ENCODE measurements around the gene MMRN1. TPM values are rescaled to one million over a fixed set of nuclear protein-coding genes. Genes with fewer than 3 reads are reported as not detected.

Gene MMRN1
- total RNA-seq, 4 donors from 2014 or later: 10.4 to 68.4 (median 39.2) TPM

DNA sequence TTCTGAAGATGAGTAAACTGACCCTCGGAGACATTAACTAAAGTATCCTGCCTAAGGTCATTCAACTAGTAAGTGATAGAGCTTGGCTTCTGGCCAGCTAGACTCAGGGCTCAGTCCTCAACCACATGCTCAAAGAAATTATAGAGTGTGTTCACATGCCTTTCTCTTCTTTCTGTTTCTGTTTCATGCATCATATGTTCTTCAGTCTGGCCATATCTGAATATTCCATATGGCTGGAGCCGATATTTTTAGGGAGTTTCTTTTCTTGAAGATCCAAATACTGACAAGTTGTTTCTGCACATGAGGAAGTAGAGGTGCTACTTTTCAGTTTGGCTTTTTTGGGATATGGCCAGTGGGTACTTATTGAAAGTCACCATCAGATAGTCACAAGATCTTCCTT is 44.9 kb downstream of the MMRN1 start:
- 70% methylated on average over 2 of the region's 2 CpGs for WGBS
- intact Hi-C loops (cut with DNase I): no loop called here
- TF ChIP-seq, protein P1, sequence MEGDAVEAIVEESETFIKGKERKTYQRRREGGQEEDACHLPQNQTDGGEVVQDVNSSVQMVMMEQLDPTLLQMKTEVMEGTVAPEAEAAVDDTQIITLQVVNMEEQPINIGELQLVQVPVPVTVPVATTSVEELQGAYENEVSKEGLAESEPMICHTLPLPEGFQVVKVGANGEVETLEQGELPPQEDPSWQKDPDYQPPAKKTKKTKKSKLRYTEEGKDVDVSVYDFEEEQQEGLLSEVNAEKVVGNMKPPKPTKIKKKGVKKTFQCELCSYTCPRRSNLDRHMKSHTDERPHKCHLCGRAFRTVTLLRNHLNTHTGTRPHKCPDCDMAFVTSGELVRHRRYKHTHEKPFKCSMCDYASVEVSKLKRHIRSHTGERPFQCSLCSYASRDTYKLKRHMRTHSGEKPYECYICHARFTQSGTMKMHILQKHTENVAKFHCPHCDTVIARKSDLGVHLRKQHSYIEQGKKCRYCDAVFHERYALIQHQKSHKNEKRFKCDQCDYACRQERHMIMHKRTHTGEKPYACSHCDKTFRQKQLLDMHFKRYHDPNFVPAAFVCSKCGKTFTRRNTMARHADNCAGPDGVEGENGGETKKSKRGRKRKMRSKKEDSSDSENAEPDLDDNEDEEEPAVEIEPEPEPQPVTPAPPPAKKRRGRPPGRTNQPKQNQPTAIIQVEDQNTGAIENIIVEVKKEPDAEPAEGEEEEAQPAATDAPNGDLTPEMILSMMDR (IDR thresholded peaks at IDR 0.05): no peak
- TF ChIP-seq POLR2AphosphoS5 (IDR thresholded peaks at IDR 0.05) (no peak), POLR2A (IDR thresholded peaks at IDR 0.05; ENCODE audit: low read depth) (no peak), EP300 (IDR thresholded peaks at IDR 0.05) (no peak)

DNA sequence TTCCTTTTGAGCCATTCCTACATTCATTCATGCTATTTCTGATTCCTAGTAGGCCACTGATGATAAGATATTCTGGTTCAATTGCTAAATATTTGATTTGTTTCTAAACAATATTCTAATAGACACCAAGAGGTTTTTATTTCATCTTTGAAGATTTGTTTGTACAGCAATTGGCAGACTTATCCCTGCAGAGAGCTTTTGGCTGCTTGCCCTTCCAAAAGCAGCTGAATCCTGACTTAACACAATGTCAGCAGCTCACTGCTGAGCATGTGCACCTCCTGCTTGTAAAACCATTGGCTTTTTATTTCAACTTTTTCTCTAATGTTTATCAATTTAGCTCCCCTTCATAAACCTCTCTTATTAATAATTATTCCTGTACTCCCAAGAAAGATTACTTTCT is 45.3 kb downstream of the MMRN1 start:
- TF ChIP-seq, protein P1 (IDR thresholded peaks at IDR 0.05): no peak
- TF ChIP-seq EP300 (IDR thresholded peaks at IDR 0.05) (no peak), POLR2A (IDR thresholded peaks at IDR 0.05; ENCODE audit: low read depth) (no peak), POLR2AphosphoS5 (IDR thresholded peaks at IDR 0.05) (no peak)
- no peak overlapping the region for H3K27ac ChIP-seq (replicated peaks in 1 of 4)
- H3K9me3 ChIP-seq: no peaks in the 10 kb centered on the region
- H3K4me3 ChIP-seq: no peak overlapping the region
- DNase-seq (ENCODE audit: extremely low spot score): no peak
- intact Hi-C loops (cut with DNase I): no loop called here
- H3K36me3 ChIP-seq: no peaks in the 10 kb centered on the region
- H3K27me3 ChIP-seq: no peaks in the 10 kb centered on the region
- H3K4me1 ChIP-seq: peaks cover 0 to 7% (median 5%) of the 10 kb centered on the region in 4 donors

More for the DNA sequence above, 44.9 kb downstream of the MMRN1 start:
- no peaks in the 10 kb centered on the region for H3K36me3 ChIP-seq
- no peak overlapping the region for H3K27ac ChIP-seq (replicated peaks in 1 of 4)
- H3K27me3 ChIP-seq: no peaks in the 10 kb centered on the region
- no peaks in the 10 kb centered on the region for H3K9me3 ChIP-seq
- DNase-seq (ENCODE audit: extremely low spot score): no peak
- peaks cover 0 to 7% (median 5%) of the 10 kb centered on the region in 4 donors for H3K4me1 ChIP-seq
- H3K4me3 ChIP-seq: no peak overlapping the region

DNA sequence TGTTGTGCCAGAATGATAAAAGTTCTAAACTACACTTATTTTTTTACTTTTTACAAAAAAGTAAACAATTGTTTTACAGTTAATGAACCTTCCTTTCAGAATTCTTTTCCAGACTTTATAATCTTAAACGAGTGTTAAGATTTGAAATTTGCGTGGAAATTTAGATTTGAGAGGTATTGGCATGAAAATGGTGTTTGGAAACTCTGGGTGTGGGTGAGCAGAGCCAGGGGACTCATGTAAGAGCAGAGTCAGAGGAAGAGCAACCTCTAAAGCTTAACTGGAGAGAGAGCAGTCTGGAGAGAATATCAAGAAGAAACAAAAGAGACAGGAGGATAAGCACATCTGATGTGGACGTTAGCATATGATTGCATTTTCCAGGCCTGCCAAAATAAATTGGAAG is 48.2 kb downstream of the MMRN1 start:
- peaks cover 0 to 7% (median 5%) of the 10 kb centered on the region in 4 donors for H3K4me1 ChIP-seq
- no peak overlapping the region for H3K27ac ChIP-seq (replicated peaks in 1 of 4)
- no peak for DNase-seq (ENCODE audit: extremely low spot score)
- TF ChIP-seq EP300 (IDR thresholded peaks at IDR 0.05): no peak
- TF ChIP-seq, protein P1 (IDR thresholded peaks at IDR 0.05): no peak
- no peak for TF ChIP-seq POLR2A (IDR thresholded peaks at IDR 0.05; ENCODE audit: low read depth)
- no peak for TF ChIP-seq POLR2AphosphoS5 (IDR thresholded peaks at IDR 0.05)
- 63% methylated on average over 3 of the region's 3 CpGs for WGBS
- H3K27me3 ChIP-seq: no peaks in the 10 kb centered on the region
- no peak overlapping the region for H3K4me3 ChIP-seq
- intact Hi-C loops (cut with DNase I): no loop called here
- H3K36me3 ChIP-seq: no peaks in the 10 kb centered on the region
- no peaks in the 10 kb centered on the region for H3K9me3 ChIP-seq

DNA sequence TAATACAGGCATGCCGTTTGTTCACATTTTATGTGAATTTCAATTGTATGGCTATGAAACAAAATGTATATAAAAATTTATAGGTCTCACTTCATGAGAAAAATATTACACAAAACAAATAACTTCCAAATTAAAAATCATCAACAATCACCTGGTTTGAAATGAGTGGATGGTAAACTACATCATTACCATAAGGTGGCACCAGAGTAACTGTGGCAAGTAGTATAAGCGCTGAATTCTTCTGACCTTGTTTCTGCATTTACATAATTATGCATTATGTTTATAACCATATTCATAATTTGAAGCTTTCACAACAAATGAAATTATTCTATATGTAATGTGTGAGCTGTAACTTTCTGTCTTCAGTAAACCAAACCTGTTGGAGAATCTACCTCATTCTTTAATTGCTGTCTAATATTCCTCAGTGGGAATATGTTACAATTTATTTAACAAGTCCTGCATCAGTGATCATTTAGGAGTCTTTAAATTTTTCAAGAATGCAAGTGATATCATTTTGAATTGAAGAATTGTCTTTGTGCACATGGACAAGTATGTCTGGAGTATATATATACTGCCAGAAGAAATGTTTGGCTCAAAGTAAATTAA is 55.2 kb downstream of the MMRN1 start:
- TF ChIP-seq EP300 (IDR thresholded peaks at IDR 0.05) (no peak), POLR2A (IDR thresholded peaks at IDR 0.05; ENCODE audit: low read depth) (no peak), POLR2AphosphoS5 (IDR thresholded peaks at IDR 0.05) (no peak)
- TF ChIP-seq, protein P1 (IDR thresholded peaks at IDR 0.05): no peak
- intact Hi-C loops (cut with DNase I): no loop called here
- Histone ChIP-seq H3K4me3 (no peak overlapping the region), H3K27me3 (no peaks in the 10 kb centered on the region), H3K4me1 (no peaks in the 10 kb centered on the region), H3K27ac (replicated peaks in 1 of 4) (no peak overlapping the region), H3K9me3 (no peaks in the 10 kb centered on the region), H3K36me3 (no peaks in the 10 kb centered on the region)
- 85% methylated on average over 2 of the region's 2 CpGs for WGBS
- no peak for DNase-seq (ENCODE audit: extremely low spot score)

DNA sequence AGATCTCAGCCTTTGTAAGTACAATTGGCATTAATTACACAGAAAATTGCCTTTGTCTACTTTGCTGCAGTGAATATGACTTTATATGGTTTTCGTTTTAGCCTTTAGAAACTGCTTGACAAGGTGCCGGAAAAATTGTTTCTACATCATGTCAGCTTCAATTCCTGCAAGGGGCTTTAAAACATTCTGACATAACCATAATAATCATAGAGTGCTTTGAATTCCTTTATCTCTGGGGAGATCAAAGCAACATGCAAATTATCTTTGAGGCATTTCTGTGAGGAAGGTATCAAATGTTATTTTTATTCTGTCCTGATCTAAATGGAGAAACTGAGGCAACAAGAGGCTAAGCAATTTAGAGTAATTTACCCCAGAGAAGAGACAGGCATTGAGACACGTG is 57.8 kb downstream of the MMRN1 start:
- Histone ChIP-seq H3K4me1 (no peaks in the 10 kb centered on the region), H3K27ac (replicated peaks in 1 of 4) (no peak overlapping the region), H3K9me3 (no peaks in the 10 kb centered on the region), H3K36me3 (no peaks in the 10 kb centered on the region), H3K4me3 (no peak overlapping the region), H3K27me3 (no peaks in the 10 kb centered on the region)
- intact Hi-C loops (cut with DNase I): no loop called here
- 53% methylated on average over 3 of the region's 3 CpGs for WGBS
- TF ChIP-seq EP300 (IDR thresholded peaks at IDR 0.05): no peak
- TF ChIP-seq POLR2A (IDR thresholded peaks at IDR 0.05; ENCODE audit: low read depth): no peak
- TF ChIP-seq, protein P1 (IDR thresholded peaks at IDR 0.05): no peak
- no peak for TF ChIP-seq POLR2AphosphoS5 (IDR thresholded peaks at IDR 0.05)
- DNase-seq (ENCODE audit: extremely low spot score): no peak

All from esophagus muscularis mucosa (tissue), 4 donors.